Spinal cord (tissue), 10 donors: ENCODE data around the gene USP12. TPM values are rescaled to one million over a fixed set of nuclear protein-coding genes. Genes with fewer than 3 reads are reported as not detected.

Source experiments
- DNase-seq, 6 donors: peaks; one replicate each; pipeline versions ENCODE4 v3.0.0 to v3.0.0-alpha.2; 2013 to 2015; ENCODE audit warnings: low spot score in 6 of 6, low read depth in 4 of 6
- H3K27ac ChIP-seq: one replicate; pipeline ENCODE4 v1.5.1; 2013; ENCODE audit warnings: low read depth, low read length, control low read depth
- H3K27me3 ChIP-seq: one replicate; pipeline ENCODE4 v1.6.1; 2013; ENCODE audit warnings: low read length; ENCODE audit not compliant: control insufficient read depth, insufficient read depth
- H3K36me3 ChIP-seq: one replicate; pipeline ENCODE4 v1.6.1; 2013; ENCODE audit warnings: low read length; ENCODE audit not compliant: control insufficient read depth, insufficient read depth
- H3K4me1 ChIP-seq: one replicate; pipeline ENCODE4 v1.6.1; 2013; ENCODE audit warnings: low read length; ENCODE audit not compliant: control insufficient read depth, insufficient read depth
- H3K4me3 ChIP-seq: one replicate; pipeline ENCODE4 v1.5.1; 2013; ENCODE audit warnings: low read depth, low read length, control low read depth
- H3K9me3 ChIP-seq: one replicate; pipeline ENCODE4 v1.6.1; 2013; ENCODE audit warnings: low read length; ENCODE audit not compliant: control insufficient read depth, insufficient read depth
- WGBS: methylation state at CpG from one replicate; pipeline ENCODE4 v1.1.5; 2013; ENCODE audit warnings: missing lambda C conversion rate; ENCODE audit not compliant: insufficient coverage; 5-methylcytosine and 5-hydroxymethylcytosine counted together
- polyA plus RNA-seq, 2 donors: library from polyadenylated mRNA; unstranded; fragments of 120-200 nt; gene quantifications; one replicate each; pipeline ENCODE4 v1.2.1, GENCODE V29; 2013; ENCODE audit not compliant: insufficient read length in 2 of 2
- total RNA-seq, 2 donors: library from RNA; depleted of rRNA in 1 of 2; stranded (reverse); fragments of 120-200 nt in 1 of 2; fragments of >200 nt in 1 of 2; gene quantifications; one replicate each; pipeline versions ENCODE4 v1.2.3 to v1.2.4, GENCODE V29; 2013 to 2014
- donor health status: healthy.

The USP12 gene
- total and polyA plus RNA-seq, 4 donors: 20.6 to 70.7 (median 31.2) TPM

DNA sequence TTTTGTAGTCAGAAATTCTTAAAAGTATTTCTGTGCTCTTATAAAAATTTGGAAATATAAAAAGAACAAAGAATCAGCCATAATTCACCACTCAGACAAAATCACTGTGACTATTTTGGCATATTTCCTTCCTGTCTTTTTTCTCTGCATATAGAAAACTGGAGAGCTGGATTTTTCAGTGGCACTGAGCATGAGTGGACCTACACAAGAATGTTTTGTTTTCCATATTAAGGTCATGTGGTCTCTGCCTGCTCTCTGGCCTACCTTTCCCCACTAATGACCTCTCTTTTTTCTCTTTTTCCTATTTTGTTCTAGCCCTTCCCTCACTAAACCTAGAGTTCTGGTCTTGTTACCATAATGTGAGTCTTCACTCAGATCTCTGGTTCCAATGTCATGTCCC is 17.6 kb upstream of the USP12 start:
- DNase-seq: no peak

DNA sequence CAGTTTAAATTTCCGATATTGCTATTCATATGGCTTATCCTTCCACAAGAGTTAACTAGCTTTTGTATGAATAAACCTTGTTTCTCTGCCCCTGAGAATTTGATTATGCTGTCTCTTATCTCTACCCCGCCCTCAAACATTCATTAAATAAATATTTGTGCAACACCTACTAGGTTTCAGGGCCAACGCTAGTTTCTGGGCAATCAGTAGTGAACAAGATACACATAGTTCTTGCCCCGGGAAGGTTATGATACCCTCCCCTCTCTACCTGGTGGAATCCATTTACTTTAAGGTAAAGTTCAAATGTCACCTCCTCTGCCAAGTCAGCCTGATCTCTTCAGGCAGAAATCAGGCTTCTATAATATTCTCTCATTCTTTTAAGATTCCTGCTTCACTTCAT is 16.6 kb upstream of the USP12 start:
- no peaks in the 10 kb centered on the region for H3K9me3 ChIP-seq
- no peak overlapping the region for H3K4me3 ChIP-seq
- WGBS: 100% methylated on average over 3 of the region's 4 CpGs
- H3K4me1 ChIP-seq: no peaks in the 10 kb centered on the region
- H3K27me3 ChIP-seq: no peaks in the 10 kb centered on the region
- DNase-seq: no peak
- H3K27ac ChIP-seq: no peak overlapping the region
- H3K36me3 ChIP-seq: no peaks in the 10 kb centered on the region

More for the DNA sequence above, 17.6 kb upstream of the USP12 start:
- Histone ChIP-seq H3K4me1 (no peaks in the 10 kb centered on the region), H3K27me3 (no peaks in the 10 kb centered on the region), H3K4me3 (no peak overlapping the region), H3K27ac (no peak overlapping the region), H3K36me3 (no peaks in the 10 kb centered on the region), H3K9me3 (no peaks in the 10 kb centered on the region)

DNA sequence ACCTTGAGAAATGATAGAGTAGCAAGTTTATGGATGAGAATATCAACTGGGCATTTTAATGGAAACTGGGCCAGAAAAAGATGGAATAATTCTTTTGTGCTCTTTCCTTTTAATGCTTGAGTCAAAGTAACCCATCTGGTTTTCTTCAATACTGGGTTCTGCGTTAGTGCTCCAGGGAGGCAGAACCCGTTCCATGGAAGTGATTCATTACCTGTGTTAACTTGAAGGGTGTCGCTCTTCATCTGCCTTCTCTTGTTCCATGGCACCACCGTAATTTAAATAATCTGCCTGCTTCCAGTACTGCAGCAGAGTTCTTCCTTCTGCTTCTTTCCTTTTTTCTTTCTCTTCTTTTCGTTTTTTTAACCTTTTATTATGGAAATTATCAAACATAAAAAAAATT is 14.7 kb upstream of the USP12 start:
- Histone ChIP-seq H3K9me3 (no peaks in the 10 kb centered on the region), H3K4me1 (no peaks in the 10 kb centered on the region), H3K27ac (no peak overlapping the region), H3K4me3 (no peak overlapping the region), H3K27me3 (no peaks in the 10 kb centered on the region), H3K36me3 (no peaks in the 10 kb centered on the region)
- WGBS: 79% methylated on average over 4 of the region's 5 CpGs
- no peak for DNase-seq

DNA sequence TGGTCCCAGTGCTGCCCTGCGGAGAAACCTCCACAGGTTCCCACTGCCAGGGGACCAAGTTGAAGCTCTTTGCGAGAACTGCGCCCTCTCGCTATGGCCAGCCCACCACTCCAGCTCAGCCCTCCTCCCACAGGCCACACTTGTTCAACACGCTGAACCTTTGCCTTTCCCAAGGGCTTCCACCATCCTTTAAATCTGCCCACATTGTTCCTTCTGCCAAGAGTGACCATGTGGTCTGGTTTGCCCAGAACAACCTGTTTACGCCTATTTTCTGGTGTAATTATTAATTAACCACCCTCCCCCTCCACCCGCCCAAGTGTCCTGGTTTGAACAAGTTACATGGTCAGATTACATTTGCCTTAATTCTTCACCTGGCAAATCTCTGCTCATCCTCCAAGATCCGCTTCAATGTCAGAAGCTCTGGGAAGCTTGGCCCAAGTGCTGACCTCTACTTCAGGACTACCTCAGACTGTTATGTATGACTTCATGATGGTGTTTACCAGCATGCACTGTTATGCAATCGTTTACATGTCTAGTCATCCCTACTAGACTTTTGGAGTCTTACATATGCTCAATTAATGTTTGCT is 12.0 kb upstream of the USP12 start:
- Histone ChIP-seq H3K4me3 (no peak overlapping the region), H3K27ac (no peak overlapping the region), H3K36me3 (no peaks in the 10 kb centered on the region), H3K4me1 (no peaks in the 10 kb centered on the region), H3K27me3 (no peaks in the 10 kb centered on the region), H3K9me3 (no peaks in the 10 kb centered on the region)
- 79% methylated on average over 7 of the region's 9 CpGs for WGBS
- DNase-seq: no peak

DNA sequence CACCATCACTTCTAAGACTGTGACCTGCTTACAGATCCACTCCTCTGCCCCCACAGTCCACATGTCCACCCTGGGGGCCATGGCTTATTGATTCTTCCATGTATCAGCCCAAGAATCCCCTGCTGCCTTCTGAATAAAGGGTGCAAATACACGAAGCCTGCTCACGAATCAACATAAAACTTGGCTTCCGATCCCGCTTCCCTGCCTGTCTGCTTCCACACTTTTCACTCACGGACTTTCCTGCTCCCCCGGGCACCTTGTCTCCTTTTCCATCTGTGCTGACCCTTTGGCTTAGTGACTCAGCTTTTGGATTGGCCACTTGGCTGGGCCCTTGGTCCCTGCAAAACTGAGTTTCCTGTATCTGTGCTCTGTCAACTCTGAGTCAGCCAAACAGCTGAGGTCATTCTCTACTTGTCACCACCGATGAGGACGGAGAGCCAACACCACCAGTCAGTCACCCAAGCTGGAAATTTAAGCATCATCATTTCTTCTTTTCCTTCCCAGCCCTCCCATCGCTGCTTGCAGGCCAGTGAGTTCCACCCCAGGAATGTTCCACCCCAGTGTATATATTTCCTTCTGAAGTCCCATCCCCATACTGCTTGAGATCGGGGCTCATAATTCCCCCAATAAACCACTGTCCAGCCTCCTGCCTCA is 11.4 kb upstream of the USP12 start:
- no peaks in the 10 kb centered on the region for H3K4me1 ChIP-seq
- no peak overlapping the region for H3K4me3 ChIP-seq
- no peak overlapping the region for H3K27ac ChIP-seq
- DNase-seq: no peak
- WGBS: 83% methylated on average over 10 of the region's 10 CpGs
- H3K36me3 ChIP-seq: no peaks in the 10 kb centered on the region
- H3K9me3 ChIP-seq: no peaks in the 10 kb centered on the region
- H3K27me3 ChIP-seq: no peaks in the 10 kb centered on the region

DNA sequence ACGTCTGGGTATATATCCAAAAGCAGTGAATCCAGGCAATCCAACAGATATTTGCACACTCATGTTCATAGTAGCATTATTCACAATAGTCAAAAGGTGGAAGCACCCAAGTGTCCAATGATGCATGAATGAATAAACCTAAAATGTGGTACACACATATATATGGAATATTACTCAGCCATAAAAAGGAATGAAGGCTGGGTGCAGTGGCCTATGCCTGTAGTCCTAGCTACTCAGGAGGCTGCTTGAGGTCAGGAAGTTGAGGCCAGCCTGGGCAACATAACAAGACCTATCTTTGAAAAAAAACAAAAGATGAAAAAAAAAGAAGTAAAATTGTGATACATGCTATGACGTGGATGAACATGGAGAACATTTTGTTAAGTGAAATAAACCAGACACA is 10.4 kb upstream of the USP12 start:
- Histone ChIP-seq H3K9me3 (no peaks in the 10 kb centered on the region), H3K36me3 (no peaks in the 10 kb centered on the region), H3K4me1 (no peaks in the 10 kb centered on the region), H3K27ac (no peak overlapping the region), H3K27me3 (no peaks in the 10 kb centered on the region), H3K4me3 (no peak overlapping the region)
- no peak for DNase-seq
- WGBS: no CpG with 5 or more reads among the region's 2 CpGs

DNA sequence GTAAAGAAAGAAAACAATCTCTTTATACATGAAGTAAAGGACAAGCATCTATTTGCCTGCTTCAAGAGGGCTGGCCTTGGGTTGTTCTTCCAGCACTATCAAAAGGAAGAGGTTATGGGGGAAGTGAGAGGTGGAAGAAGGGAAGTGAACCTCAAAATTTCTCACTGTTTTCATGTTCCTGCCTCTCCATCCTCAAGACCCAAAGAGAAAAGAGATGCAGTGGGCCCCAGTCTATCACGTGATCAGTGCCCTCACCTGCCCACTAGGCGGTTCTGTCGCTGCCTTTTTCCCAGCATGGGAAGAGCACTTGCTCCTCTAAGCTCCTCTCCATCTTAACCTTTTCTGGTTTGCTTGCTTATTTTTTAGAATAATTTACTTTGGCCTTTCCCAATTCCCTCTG is 6.2 kb upstream of the USP12 start:
- H3K4me3 ChIP-seq: no peak overlapping the region
- no peak overlapping the region for H3K27ac ChIP-seq
- H3K4me1 ChIP-seq: no peaks in the 10 kb centered on the region
- no peaks in the 10 kb centered on the region for H3K36me3 ChIP-seq
- no peak for DNase-seq
- H3K27me3 ChIP-seq: no peaks in the 10 kb centered on the region
- WGBS: 11% methylated on average over 2 of the region's 3 CpGs
- H3K9me3 ChIP-seq: no peaks in the 10 kb centered on the region

DNA sequence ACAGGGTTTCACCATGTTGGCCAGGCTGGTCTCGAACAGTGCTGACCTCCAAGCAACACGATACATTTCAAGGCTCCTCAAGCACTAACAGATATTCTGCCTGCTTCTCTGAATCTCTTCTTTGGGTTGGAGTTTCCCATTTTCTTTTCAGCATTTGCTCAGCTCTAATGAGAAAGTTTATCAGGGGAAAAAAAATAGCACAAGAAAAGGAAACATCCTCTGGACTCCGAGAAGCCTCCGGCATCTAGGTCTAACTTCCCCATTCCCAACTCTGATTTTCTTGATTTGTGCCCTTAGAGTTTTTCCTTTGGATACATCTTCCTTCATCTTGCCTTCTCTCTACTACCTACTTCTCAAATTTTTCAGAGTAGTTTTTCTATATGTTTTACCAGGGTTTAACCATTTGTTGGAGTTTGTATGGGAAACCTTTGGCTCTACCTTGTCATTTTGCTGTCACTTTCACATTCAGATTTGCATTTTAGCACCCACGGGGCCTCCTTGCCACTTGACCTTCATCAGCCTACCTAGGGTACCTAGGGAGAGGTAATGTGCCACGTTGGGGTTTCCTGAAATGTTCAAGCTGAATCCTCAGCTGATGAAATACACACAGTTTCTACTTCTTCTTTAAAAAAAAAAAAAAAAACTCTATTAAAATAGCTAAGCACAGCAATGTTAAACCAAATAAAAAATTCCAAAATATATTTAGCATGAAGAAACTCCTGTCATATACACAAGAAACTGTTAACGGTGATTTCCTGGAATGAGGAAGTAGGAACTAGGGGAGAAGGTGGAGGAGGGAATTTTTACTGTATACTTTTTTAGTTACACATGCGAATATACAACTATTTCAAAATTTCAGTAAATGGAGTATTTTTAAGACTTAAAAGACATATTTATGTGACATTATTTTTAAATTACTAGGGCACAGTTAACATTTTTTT is 5.1 kb upstream of the USP12 start:
- no peak for DNase-seq
- H3K4me1 ChIP-seq: no peaks in the 10 kb centered on the region
- H3K4me3 ChIP-seq: no peak overlapping the region
- no peaks in the 10 kb centered on the region for H3K36me3 ChIP-seq
- no peaks in the 10 kb centered on the region for H3K27me3 ChIP-seq
- 100% methylated on average over 1 of the region's 8 CpGs for WGBS
- H3K27ac ChIP-seq: no peak overlapping the region
- H3K9me3 ChIP-seq: no peaks in the 10 kb centered on the region

DNA sequence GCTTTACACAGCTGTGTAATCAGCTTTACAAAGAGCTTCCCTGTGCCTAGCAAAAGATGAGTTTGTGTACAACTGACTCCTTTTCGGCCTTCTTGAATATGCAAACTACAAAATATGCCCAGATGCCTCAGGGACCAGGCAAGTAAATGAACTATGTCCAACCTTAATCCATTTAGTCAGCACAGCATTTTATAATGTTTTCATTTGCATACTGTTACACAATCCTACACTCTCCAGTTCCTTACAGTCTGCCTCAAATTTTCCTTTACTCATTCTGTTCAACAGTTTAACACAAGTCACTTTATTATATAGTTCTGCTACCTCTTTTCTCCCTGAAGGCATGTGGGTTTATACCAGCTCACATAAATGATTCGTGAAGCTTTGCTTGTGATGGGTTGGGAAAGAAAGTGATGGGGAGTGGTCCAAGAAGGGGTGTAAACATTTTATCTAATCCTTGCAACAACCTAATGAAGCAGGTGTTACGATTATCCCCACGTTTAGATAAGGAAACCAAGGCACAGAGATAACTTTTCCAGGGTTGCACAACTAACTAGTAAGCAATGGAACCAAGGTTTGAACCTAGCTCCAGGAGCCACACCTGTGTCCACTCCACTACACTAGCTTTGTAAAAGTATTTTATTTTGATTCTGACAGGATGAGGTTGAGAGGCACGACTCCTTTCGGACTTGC is 3.3 kb upstream of the USP12 start:
- H3K4me3 ChIP-seq: no peak overlapping the region
- WGBS: 47% methylated on average over 3 of the region's 6 CpGs
- no peak overlapping the region for H3K27ac ChIP-seq
- no peaks in the 10 kb centered on the region for H3K36me3 ChIP-seq
- H3K9me3 ChIP-seq: no peaks in the 10 kb centered on the region
- H3K27me3 ChIP-seq: no peaks in the 10 kb centered on the region
- no peak for DNase-seq
- H3K4me1 ChIP-seq: no peaks in the 10 kb centered on the region
